K562 (cell line): ENCODE measurements around the gene NHLH2. TPM values are rescaled to one million over a fixed set of nuclear protein-coding genes. Genes with fewer than 3 reads are reported as not detected.

ENCODE experiments used
- ATAC-seq: fragments of 200-7000 bp; cut with Tn5 transposase; 3 replicates; pipeline ENCODE4 v1.9.1; 2020; ENCODE audit warnings: moderate library complexity
- BruUV-seq: library from RNA; stranded (reverse); fragments of 400-500 nt; replicated peaks from 2 replicates; lab custom pipeline; 2021; lab: Mats Ljungman, UMichigan
- CTCF ChIA-PET: fragments of 300-600 bp; formaldehyde crosslinking; extraction: SDS; loops from one replicate; lab custom pipeline; 2021; ENCODE audit warnings: low intra/inter-chr PET ratio; lab: Yijun Ruan, JAX
- POLR2A ChIA-PET: fragments of 300-600, 350-650 bp; sonication (Branson Sonifier 250); formaldehyde crosslinking; extraction: SDS; loops from one replicate; lab custom pipeline; 2021; ENCODE audit warnings: antibody characterized with exemption, inconsistent platforms; lab: Yijun Ruan, JAX
- DNase-seq, 4 experiments: peaks; one replicate each; pipeline versions ENCODE4 v3.0.0 to v3.0.0-alpha.2; 2011 to 2018; ENCODE audit warnings: low spot score in 3 of 4, mixed read lengths in 3 of 4; ENCODE audit errors: extremely low read depth in 1 of 4
- FAIRE-seq: peaks from 2 replicates; lab custom pipeline; 2011; peaks lifted over from hg19 to GRCh38; lab: Jason Lieb, UNC
- H2AFZ ChIP-seq: 2 replicates; pipeline ENCODE4 v1.6.0; 2011; ENCODE audit warnings: low read depth, low read length, control low read depth, inconsistent platforms
- H3K27ac ChIP-seq: fragments of 200-600 bp; 3 replicates; pipeline ENCODE4 v1.8.0; 2011; ENCODE audit warnings: low read depth, mild to moderate bottlenecking, control low read depth, inconsistent platforms, low read length, moderate library complexity, mixed read lengths; ENCODE audit errors: extremely low read depth
- H3K27me3 ChIP-seq, 2 experiments: fragments of 300-600 bp in 1 of 2; 2 replicates in 1 of 2; 3 replicates in 1 of 2; pipeline versions ENCODE4 v1.6.0 to v1.8.0; 2011; ENCODE audit warnings: inconsistent platforms in 2 of 2, low read length in 2 of 2, mild to moderate bottlenecking in 1 of 2, mixed read lengths in 1 of 2, moderate library complexity in 1 of 2; ENCODE audit not compliant: control insufficient read depth in 2 of 2, insufficient read depth in 2 of 2
- H3K36me3 ChIP-seq: fragments of 300-600 bp; 3 replicates; pipeline ENCODE4 v1.8.0; 2011; ENCODE audit warnings: mild to moderate bottlenecking, low read length, inconsistent platforms; ENCODE audit not compliant: control insufficient read depth, insufficient read depth
- H3K4me1 ChIP-seq, 2 experiments: fragments of 200-600 bp in 1 of 2; replicated peaks in 1 of 2; 2 replicates in 1 of 2; 3 replicates in 1 of 2; pipeline versions ENCODE4 v1.5.1 to v1.8.0; 2011; ENCODE audit warnings: inconsistent platforms in 2 of 2, low read length in 2 of 2, mild to moderate bottlenecking in 1 of 2, mixed read lengths in 1 of 2, moderate library complexity in 1 of 2; ENCODE audit not compliant: control insufficient read depth in 2 of 2, insufficient read depth in 2 of 2
- H3K4me2 ChIP-seq: 2 replicates; pipeline ENCODE4 v1.6.1; 2011; ENCODE audit warnings: low read length, control low read depth, inconsistent platforms, mixed read lengths; ENCODE audit not compliant: insufficient read depth
- H3K4me3 ChIP-seq: fragments of 200-600 bp; sonication (generic), shearing (Covaris generic); 2 replicates; pipeline ENCODE4 v1.5.1; 2016; ENCODE audit warnings: control low read depth, inconsistent platforms
- H3K79me2 ChIP-seq: fragments of 200-600 bp; 3 replicates; pipeline ENCODE4 v1.8.0; 2011; ENCODE audit warnings: low read length, inconsistent platforms; ENCODE audit not compliant: control insufficient read depth, insufficient read depth
- H3K9ac ChIP-seq, 2 experiments: 2 replicates each; pipeline versions ENCODE4 v1.6.0 to v1.6.1; 2011; ENCODE audit warnings: low read depth in 2 of 2, low read length in 2 of 2, control low read depth in 1 of 2, inconsistent platforms in 1 of 2, mild to moderate bottlenecking in 1 of 2, mixed read lengths in 1 of 2; ENCODE audit not compliant: insufficient read depth in 1 of 2
- H3K9me1 ChIP-seq: one replicate; pipeline ENCODE4 v1.6.0; 2011; ENCODE audit warnings: inconsistent platforms, mild to moderate bottlenecking, low read length, moderate library complexity; ENCODE audit not compliant: control insufficient read depth, insufficient read depth
- H3K9me3 ChIP-seq: replicated peaks from 2 replicates; pipeline ENCODE4 v1.5.1; 2011; ENCODE audit warnings: low read depth, low read length, inconsistent platforms; ENCODE audit not compliant: control insufficient read depth, insufficient read depth
- H4K20me1 ChIP-seq: replicated peaks from 2 replicates; pipeline ENCODE4 v1.6.1; 2011; ENCODE audit warnings: low read length, inconsistent platforms, mixed read lengths; ENCODE audit not compliant: control insufficient read depth, insufficient read depth
- CBFA2T3 ChIP-seq: fragments of 450-650 bp; IDR thresholded peaks from 2 replicates; pipeline ENCODE4 v1.6.1; 2017
- DACH1 ChIP-seq: fragments of 450-650 bp; IDR thresholded peaks from 2 replicates; pipeline ENCODE4 v1.6.1; 2018; ENCODE audit not compliant: partially characterized antibody
- HSF4 ChIP-seq: fragments of 250-450 bp; sonication (Bioruptor Pico); IDR thresholded peaks from 2 replicates; pipeline ENCODE4 v2.1.2; 2022; ENCODE audit warnings: mild to moderate bottlenecking, moderate library complexity, borderline replicate concordance
- KLF16 ChIP-seq: IDR thresholded peaks from 2 replicates; pipeline ENCODE4 v1.6.1; 2016; ENCODE audit warnings: antibody characterized with exemption
- RBM17 ChIP-seq: fragments of 200-400 bp; formaldehyde crosslinking; IDR thresholded peaks from 2 replicates; pipeline ENCODE4 v1.6.1; 2017; ENCODE audit warnings: low read depth, mild to moderate bottlenecking, low read length, borderline replicate concordance
- SIRT6 ChIP-seq: IDR thresholded peaks from one replicate; pipeline ENCODE4 v1.6.1; 2012; ENCODE audit warnings: low read depth, mild to moderate bottlenecking, control low read depth, inconsistent platforms, low read length, moderate library complexity
- SMARCA4 ChIP-seq: fragments of 450-650 bp; IDR thresholded peaks from 2 replicates; pipeline ENCODE4 v1.6.1; 2016
- ZEB2 ChIP-seq: fragments of 450-650 bp; IDR thresholded peaks from 2 replicates; pipeline ENCODE4 v1.6.1; 2016
- ZFP36 ChIP-seq: fragments of 150-350 bp; IDR thresholded peaks from 2 replicates; pipeline ENCODE4 v1.6.1; 2018; ENCODE audit warnings: low read length, low read depth; ENCODE audit not compliant: partially characterized antibody
- ZKSCAN1 ChIP-seq: fragments of 150-350 bp; IDR thresholded peaks from 2 replicates; pipeline ENCODE4 v1.6.1; 2016; ENCODE audit warnings: low read depth, low read length
- ZNF79 ChIP-seq: fragments of 250-450 bp; sonication (Bioruptor Pico); IDR thresholded peaks from 2 replicates; pipeline ENCODE4 v1.4.0; 2020; ENCODE audit warnings: low read depth, mild to moderate bottlenecking, moderate library complexity
- in situ Hi-C: fragments of 300-500 bp; cut with MboI; formaldehyde crosslinking; loops from 4 replicates; pipeline ENCODE4 v1.15.0; 2018; ENCODE audit warnings: inconsistent platforms, mixed read lengths
- intact Hi-C: fragments of 100-400 bp; cut with micrococcal nuclease; formaldehyde crosslinking; loops from 2 replicates; pipeline ENCODE4 v1.14.2; 2022
- polyA plus RNA-seq, 8 experiments: library from polyadenylated mRNA; depleted of rRNA in 4 of 8; stranded (reverse) in 5 of 8; unstranded in 3 of 8; fragments of >200 nt; fragmentation: Nextera tagmentation in 2 of 8; fragmentation: Illumina TruSeq in 1 of 8; extraction: Ambion mirVana in 2 of 8; extraction: Trizol in 1 of 8; gene quantifications; 2 replicates each; pipeline versions ENCODE4 v1.2.1 to v1.2.3, GENCODE V29; 2011 to 2014; ENCODE audit warnings: inconsistent platforms in 1 of 8, missing spikeins in 1 of 8
- total RNA-seq, 7 experiments: library from RNA; depleted of rRNA in 6 of 7; stranded (reverse); fragments of >200 nt in 6 of 7; fragmentation: Illumina TruSeq in 2 of 7; extraction: Trizol in 2 of 7; gene quantifications; 2 replicates each; pipeline versions ENCODE4 v1.2.1 to v1.2.3, GENCODE V29; 2011 to 2021; ENCODE audit warnings: low replicate concordance in 1 of 7
- TF ChIP-seq, protein P1 (sequence below), 2 experiments: fragments of 450-650 bp in 1 of 2; IDR thresholded peaks; 2 replicates each; pipeline ENCODE4 v1.6.1; 2011 to 2017; ENCODE audit warnings: low read depth in 2 of 2, antibody characterized with exemption in 1 of 2, borderline replicate concordance in 1 of 2, low read length in 1 of 2, mild to moderate bottlenecking in 1 of 2, mixed read lengths in 1 of 2; ENCODE audit not compliant: control insufficient read depth in 1 of 2
- TF ChIP-seq, protein P2 (sequence below): sonication (generic); formaldehyde crosslinking; IDR thresholded peaks from 2 replicates; pipeline ENCODE4 v1.8.0; 2022; ENCODE audit warnings: mild to moderate bottlenecking, missing genetic modification reagents
- TF ChIP-seq, protein P3 (sequence below): fragments of 450-650 bp; IDR thresholded peaks from 2 replicates; pipeline ENCODE4 v1.7.1; 2018; ENCODE audit warnings: mild to moderate bottlenecking, low read depth; ENCODE audit not compliant: partially characterized antibody
- TF ChIP-seq, protein P4 (sequence below): fragments of 450-650 bp; IDR thresholded peaks from 2 replicates; pipeline ENCODE4 v1.6.1; 2016; ENCODE audit warnings: antibody characterized with exemption

Gene NHLH2
- total and polyA plus RNA-seq, 9 of the 15 experiments (the other 6 are each of a cell fraction or from before 2014, with no cell fraction given) = not detected

DNA sequence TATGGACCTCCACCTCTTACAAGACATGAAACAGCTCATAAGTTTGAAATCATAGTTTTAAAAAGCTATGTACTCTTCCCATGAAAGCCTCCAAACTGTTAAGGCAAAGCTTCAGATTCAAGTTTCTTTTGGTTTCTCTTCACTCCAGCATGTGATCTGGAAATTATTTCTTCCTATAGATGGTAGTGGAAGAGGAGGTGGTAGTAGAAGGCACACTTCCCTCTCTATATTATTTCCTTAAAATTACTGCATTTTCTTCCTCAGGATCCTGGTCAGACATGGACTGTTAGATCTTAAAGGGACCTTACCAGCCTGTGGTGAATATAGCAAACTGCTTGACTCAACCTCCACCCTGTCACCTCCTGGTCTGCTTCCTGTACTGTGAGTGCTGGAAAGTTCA is 31.9 kb downstream of the NHLH2 start:
- ATAC-seq (no peak), DNase-seq (no peak), FAIRE-seq (no peak)
- no peak overlapping the region for H3K4me3 ChIP-seq
- H3K9me3 ChIP-seq = no peaks in the 10 kb centered on the region
- in situ Hi-C loops (loop anchor here (5.0 to 10.0 kb wide), 2 partner anchors 173 to 696 kb away; no protein-coding TSS in a partner anchor), intact Hi-C loops (loop anchor here (5.0 kb wide), 1 partner anchor 73 kb away; no protein-coding TSS in a partner anchor)
- no peaks in the 10 kb centered on the region for H4K20me1 ChIP-seq
- H3K9ac ChIP-seq = no peak overlapping the region
- CTCF ChIA-PET = no interaction called here
- H3K79me2 ChIP-seq = no peaks in the 10 kb centered on the region
- no peak overlapping the region for H2AFZ ChIP-seq
- H3K36me3 ChIP-seq = no peaks in the 10 kb centered on the region
- no peaks in the 10 kb centered on the region; a peak in 1 of 5 replicates for H3K4me1 ChIP-seq
- POLR2A ChIA-PET = interaction anchor here (0.6 kb wide), 1 partner anchor 85 kb away, joined by 3 read pairs; no protein-coding TSS in a partner anchor
- H3K27ac ChIP-seq = no peak overlapping the region
- H3K4me2 ChIP-seq = no peak overlapping the region
- H3K9me1 ChIP-seq = no peaks in the 10 kb centered on the region
- 0 out of 5 replicates have a peak, but pooled peaks cover 0 to 3% of the 10 kb centered on the region in 2 experiments for H3K27me3 ChIP-seq
- BruUV-seq = no TSS peak
- TF ChIP-seq, protein P1, sequence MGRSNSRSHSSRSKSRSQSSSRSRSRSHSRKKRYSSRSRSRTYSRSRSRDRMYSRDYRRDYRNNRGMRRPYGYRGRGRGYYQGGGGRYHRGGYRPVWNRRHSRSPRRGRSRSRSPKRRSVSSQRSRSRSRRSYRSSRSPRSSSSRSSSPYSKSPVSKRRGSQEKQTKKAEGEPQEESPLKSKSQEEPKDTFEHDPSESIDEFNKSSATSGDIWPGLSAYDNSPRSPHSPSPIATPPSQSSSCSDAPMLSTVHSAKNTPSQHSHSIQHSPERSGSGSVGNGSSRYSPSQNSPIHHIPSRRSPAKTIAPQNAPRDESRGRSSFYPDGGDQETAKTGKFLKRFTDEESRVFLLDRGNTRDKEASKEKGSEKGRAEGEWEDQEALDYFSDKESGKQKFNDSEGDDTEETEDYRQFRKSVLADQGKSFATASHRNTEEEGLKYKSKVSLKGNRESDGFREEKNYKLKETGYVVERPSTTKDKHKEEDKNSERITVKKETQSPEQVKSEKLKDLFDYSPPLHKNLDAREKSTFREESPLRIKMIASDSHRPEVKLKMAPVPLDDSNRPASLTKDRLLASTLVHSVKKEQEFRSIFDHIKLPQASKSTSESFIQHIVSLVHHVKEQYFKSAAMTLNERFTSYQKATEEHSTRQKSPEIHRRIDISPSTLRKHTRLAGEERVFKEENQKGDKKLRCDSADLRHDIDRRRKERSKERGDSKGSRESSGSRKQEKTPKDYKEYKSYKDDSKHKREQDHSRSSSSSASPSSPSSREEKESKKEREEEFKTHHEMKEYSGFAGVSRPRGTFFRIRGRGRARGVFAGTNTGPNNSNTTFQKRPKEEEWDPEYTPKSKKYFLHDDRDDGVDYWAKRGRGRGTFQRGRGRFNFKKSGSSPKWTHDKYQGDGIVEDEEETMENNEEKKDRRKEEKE (IDR thresholded peaks at IDR 0.05; ENCODE audit: borderline replicate concordance in 1 of 2, control insufficient read depth in 1 of 2, low read depth in 2 of 2, low read length in 1 of 2) = no peak
- TF ChIP-seq, protein P2, sequence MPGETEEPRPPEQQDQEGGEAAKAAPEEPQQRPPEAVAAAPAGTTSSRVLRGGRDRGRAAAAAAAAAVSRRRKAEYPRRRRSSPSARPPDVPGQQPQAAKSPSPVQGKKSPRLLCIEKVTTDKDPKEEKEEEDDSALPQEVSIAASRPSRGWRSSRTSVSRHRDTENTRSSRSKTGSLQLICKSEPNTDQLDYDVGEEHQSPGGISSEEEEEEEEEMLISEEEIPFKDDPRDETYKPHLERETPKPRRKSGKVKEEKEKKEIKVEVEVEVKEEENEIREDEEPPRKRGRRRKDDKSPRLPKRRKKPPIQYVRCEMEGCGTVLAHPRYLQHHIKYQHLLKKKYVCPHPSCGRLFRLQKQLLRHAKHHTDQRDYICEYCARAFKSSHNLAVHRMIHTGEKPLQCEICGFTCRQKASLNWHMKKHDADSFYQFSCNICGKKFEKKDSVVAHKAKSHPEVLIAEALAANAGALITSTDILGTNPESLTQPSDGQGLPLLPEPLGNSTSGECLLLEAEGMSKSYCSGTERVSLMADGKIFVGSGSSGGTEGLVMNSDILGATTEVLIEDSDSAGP = no peak
- TF ChIP-seq RBM17 (no peak), KLF16 (no peak), ZEB2 (no peak), ZFP36 (no peak), DACH1 (no peak), HSF4 (CRISPR knock-in tag) (no peak), ZNF79 (CRISPR knock-in tag) (no peak), SMARCA4 (no peak), CBFA2T3 (no peak), ZKSCAN1 (no peak), SIRT6 (no peak)
- TF ChIP-seq, protein P3, sequence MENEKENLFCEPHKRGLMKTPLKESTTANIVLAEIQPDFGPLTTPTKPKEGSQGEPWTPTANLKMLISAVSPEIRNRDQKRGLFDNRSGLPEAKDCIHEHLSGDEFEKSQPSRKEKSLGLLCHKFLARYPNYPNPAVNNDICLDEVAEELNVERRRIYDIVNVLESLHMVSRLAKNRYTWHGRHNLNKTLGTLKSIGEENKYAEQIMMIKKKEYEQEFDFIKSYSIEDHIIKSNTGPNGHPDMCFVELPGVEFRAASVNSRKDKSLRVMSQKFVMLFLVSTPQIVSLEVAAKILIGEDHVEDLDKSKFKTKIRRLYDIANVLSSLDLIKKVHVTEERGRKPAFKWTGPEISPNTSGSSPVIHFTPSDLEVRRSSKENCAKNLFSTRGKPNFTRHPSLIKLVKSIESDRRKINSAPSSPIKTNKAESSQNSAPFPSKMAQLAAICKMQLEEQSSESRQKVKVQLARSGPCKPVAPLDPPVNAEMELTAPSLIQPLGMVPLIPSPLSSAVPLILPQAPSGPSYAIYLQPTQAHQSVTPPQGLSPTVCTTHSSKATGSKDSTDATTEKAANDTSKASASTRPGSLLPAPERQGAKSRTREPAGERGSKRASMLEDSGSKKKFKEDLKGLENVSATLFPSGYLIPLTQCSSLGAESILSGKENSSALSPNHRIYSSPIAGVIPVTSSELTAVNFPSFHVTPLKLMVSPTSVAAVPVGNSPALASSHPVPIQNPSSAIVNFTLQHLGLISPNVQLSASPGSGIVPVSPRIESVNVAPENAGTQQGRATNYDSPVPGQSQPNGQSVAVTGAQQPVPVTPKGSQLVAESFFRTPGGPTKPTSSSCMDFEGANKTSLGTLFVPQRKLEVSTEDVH = no peak
- TF ChIP-seq, protein P4, sequence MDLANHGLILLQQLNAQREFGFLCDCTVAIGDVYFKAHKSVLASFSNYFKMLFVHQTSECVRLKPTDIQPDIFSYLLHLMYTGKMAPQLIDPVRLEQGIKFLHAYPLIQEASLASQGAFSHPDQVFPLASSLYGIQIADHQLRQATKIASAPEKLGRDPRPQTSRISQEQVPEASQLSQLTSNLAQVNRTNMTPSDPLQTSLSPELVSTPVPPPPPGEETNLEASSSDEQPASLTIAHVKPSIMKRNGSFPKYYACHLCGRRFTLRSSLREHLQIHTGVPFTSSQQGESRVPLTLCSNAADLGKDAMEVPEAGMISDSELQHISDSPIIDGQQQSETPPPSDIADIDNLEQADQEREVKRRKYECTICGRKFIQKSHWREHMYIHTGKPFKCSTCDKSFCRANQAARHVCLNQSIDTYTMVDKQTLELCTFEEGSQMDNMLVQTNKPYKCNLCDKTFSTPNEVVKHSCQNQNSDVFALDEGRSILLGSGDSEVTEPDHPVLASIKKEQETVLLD = no peak
